ENCODE results near the gene ZNF384.

The ZNF384 gene

GRCh38 chr12:6729186-6729585, 40.0 kb upstream of the ZNF384 start:
- DNase-seq (ENCODE audit: low read depth) = no peak
- H3K4me3 ChIP-seq (ENCODE audit: low read depth, low read length) = no peak overlapping the region
- TF ChIP-seq MYC (IDR thresholded peaks at IDR 0.05; ENCODE audit: low read depth, low read length) = no peak
- no peak for TF ChIP-seq MAX (IDR thresholded peaks at IDR 0.05; ENCODE audit: low read depth, low read length)
- no peak for TF ChIP-seq CTCF (IDR thresholded peaks at IDR 0.05; ENCODE audit: low read depth, low read length)
- no peak for TF ChIP-seq POLR2A (IDR thresholded peaks at IDR 0.05; ENCODE audit: extremely low read depth, insufficient read length)

- no peak overlapping the region for H3K4me3 ChIP-seq (ENCODE audit: low read depth, low read length)
- TF ChIP-seq MAX (IDR thresholded peaks at IDR 0.05; ENCODE audit: low read depth, low read length) (no peak), CTCF (IDR thresholded peaks at IDR 0.05; ENCODE audit: low read depth, low read length) (no peak), POLR2A (IDR thresholded peaks at IDR 0.05; ENCODE audit: extremely low read depth, insufficient read length) (no peak), MYC (IDR thresholded peaks at IDR 0.05; ENCODE audit: low read depth, low read length) (no peak)
- no peak for DNase-seq (ENCODE audit: low read depth)
These were observed 36.2 kb upstream of the ZNF384 start for GRCh38 chr12:6725350-6725749.

GRCh38 chr12:6724409-6724797, 35.2 kb upstream of the ZNF384 start:
- DNase-seq (ENCODE audit: low read depth) = peak; percentile 73
- peak overlapping the region; percentile 75 for H3K4me3 ChIP-seq (ENCODE audit: low read depth, low read length)
- TF ChIP-seq MAX (IDR thresholded peaks at IDR 0.05; ENCODE audit: low read depth, low read length) = no peak
- no peak for TF ChIP-seq CTCF (IDR thresholded peaks at IDR 0.05; ENCODE audit: low read depth, low read length)
- no peak for TF ChIP-seq POLR2A (IDR thresholded peaks at IDR 0.05; ENCODE audit: extremely low read depth, insufficient read length)
- TF ChIP-seq MYC (IDR thresholded peaks at IDR 0.05; ENCODE audit: low read depth, low read length) = no peak

GRCh38 chr12:6723607-6724408, 34.6 kb upstream of the ZNF384 start, which contains the start of gene COPS7A:
COPS7A (plus strand) TSS chr12:6724046; CDS start chr12:6724657, 611 bp downstream.
- DNase-seq (ENCODE audit: low read depth) = peak; percentile 99
- peak within 1 kb of the TSS; percentile 75 for H3K4me3 ChIP-seq (ENCODE audit: low read depth, low read length)
- TF ChIP-seq MAX (IDR thresholded peaks at IDR 0.05; ENCODE audit: low read depth, low read length) (peak; percentile 100), MYC (IDR thresholded peaks at IDR 0.05; ENCODE audit: low read depth, low read length) (peak; percentile 99), CTCF (IDR thresholded peaks at IDR 0.05; ENCODE audit: low read depth, low read length) (no peak), POLR2A (IDR thresholded peaks at IDR 0.05; ENCODE audit: extremely low read depth, insufficient read length) (peak; percentile 72)

- no peak for TF ChIP-seq MYC (IDR thresholded peaks at IDR 0.05; ENCODE audit: low read depth, low read length)
- no peak for TF ChIP-seq MAX (IDR thresholded peaks at IDR 0.05; ENCODE audit: low read depth, low read length)
- no peak for TF ChIP-seq CTCF (IDR thresholded peaks at IDR 0.05; ENCODE audit: low read depth, low read length)
- no peak for TF ChIP-seq POLR2A (IDR thresholded peaks at IDR 0.05; ENCODE audit: extremely low read depth, insufficient read length)
- DNase-seq (ENCODE audit: low read depth) = no peak
- peak overlapping the region; percentile 75 for H3K4me3 ChIP-seq (ENCODE audit: low read depth, low read length)
These were observed 33.7 kb upstream of the ZNF384 start for GRCh38 chr12:6722863-6723262.
